Measurements from ENCODE around the gene IGF2R.
"Not testable (repeated sequence)": the region's sequence is repeated elsewhere in the genome, so short reads cannot be mapped to it uniquely, and the experiment has no call there.

The IGF2R gene

DNA sequence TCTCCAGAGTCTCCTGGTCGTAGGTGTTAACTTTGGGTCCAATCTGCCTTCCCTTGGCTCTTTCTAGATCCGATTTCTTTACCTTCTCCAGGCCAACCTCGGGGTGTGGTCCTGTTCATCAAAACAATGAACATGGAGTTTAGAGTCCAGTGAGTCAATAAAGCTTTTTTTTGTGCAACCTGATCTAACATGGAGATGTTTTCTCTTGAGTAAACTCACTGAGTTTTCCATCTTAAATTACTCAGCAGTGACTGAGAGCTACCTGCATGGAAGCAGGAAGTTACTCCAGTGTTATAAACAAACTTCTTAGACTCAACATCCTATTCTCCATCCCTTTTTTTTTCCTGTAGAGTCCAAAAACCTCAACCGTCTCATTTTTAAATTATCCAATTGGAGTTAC lies 137.8 kb downstream of the IGF2R start:
- H3K4me3 ChIP-seq (ENCODE audit: low read depth, low read length) = no peak overlapping the region
- no peak for TF ChIP-seq CTCF (IDR thresholded peaks at IDR 0.05; ENCODE audit: insufficient read depth, low read depth, low read length, missing control alignments)
- DNase-seq (ENCODE audit: low read depth) = no peak

- DNase-seq (ENCODE audit: low read depth) = no peak
- no peak for TF ChIP-seq CTCF (IDR thresholded peaks at IDR 0.05; ENCODE audit: insufficient read depth, low read depth, low read length, missing control alignments)
- H3K4me3 ChIP-seq (ENCODE audit: low read depth, low read length) = no peak overlapping the region
Observed at GRCh38 chr6:160108077-160108476, 139.2 kb downstream of the IGF2R start.

- no peak for TF ChIP-seq CTCF (IDR thresholded peaks at IDR 0.05; ENCODE audit: insufficient read depth, low read depth, low read length, missing control alignments)
- no peak for DNase-seq (ENCODE audit: low read depth)
- no peak overlapping the region for H3K4me3 ChIP-seq (ENCODE audit: low read depth, low read length)
Observed at GRCh38 chr6:160110586-160111123, 141.8 kb downstream of the IGF2R start.

GRCh38 chr6:160111806-160112205 lies 142.9 kb downstream of the IGF2R start:
- DNase-seq (ENCODE audit: low read depth) = no peak
- no peak overlapping the region for H3K4me3 ChIP-seq (ENCODE audit: low read depth, low read length)
- no peak for TF ChIP-seq CTCF (IDR thresholded peaks at IDR 0.05; ENCODE audit: insufficient read depth, low read depth, low read length, missing control alignments)

- DNase-seq (ENCODE audit: low read depth) = no peak
- no peak for TF ChIP-seq CTCF (IDR thresholded peaks at IDR 0.05; ENCODE audit: insufficient read depth, low read depth, low read length, missing control alignments)
- H3K4me3 ChIP-seq (ENCODE audit: low read depth, low read length) = no peak overlapping the region
Observed at GRCh38 chr6:160112628-160113299, 143.9 kb downstream of the IGF2R start.

DNA sequence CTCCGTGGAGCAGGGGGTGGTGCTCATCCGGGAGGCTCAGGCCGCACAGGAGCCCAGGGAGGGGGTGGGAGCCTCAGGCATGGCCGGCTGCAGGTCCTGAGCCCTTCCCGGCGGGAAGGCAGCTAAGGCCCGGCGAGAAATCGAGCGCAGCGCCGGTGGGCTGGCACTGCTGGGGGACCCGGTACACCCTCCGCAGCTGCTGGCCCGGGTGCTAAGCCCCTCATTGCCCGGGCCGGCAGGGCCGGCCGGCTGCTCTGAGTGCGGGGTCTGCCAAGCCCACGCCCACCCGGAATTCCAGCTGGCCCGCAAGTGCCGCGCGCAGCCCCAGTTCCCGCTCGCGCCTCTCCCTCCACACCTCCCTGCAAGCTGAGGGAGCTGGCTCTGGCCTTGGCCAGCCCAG lies 145.7 kb downstream of the IGF2R start:
- not testable (repeated sequence) for H3K4me3 ChIP-seq (ENCODE audit: low read depth, low read length)

DNA sequence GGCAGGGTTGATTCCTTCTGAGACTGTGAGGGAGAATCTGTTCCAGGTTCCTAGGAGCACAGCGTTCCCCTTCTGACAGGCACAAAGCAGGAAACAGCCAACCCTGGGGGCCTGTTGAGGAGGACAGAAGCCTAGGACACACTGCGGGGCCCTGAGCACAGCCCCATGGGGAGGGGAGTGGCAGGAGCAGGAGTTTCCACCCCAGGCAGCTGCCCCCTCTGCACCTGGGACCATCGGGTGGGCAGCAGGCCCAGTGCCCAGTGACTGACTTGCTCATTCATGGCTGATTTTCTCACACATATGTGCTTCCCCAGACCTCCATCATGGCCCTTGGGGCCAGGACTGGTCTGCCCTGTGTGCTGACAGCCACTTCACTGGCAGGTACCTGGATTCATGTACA lies 146.5 kb downstream of the IGF2R start:
- H3K4me3 ChIP-seq (ENCODE audit: low read depth, low read length) = no peak overlapping the region
- no peak for DNase-seq (ENCODE audit: low read depth)
- no peak for TF ChIP-seq CTCF (IDR thresholded peaks at IDR 0.05; ENCODE audit: insufficient read depth, low read depth, low read length, missing control alignments)

More for the DNA sequence above, 145.7 kb downstream of the IGF2R start:
- DNase-seq (ENCODE audit: low read depth) = not testable (repeated sequence)

Measured in GM12865 (cell line).